OCI-M2 (cell line): ENCODE data around the gene CELF6.

ENCODE experiments used
- DNase-seq: peaks from one replicate; lab custom pipeline; 2025; ENCODE audit not compliant: unreplicated experiment; lab: John Stamatoyannopoulos, UW

Gene CELF6

GRCh38 chr15:72319985-72320671 lies at the start of gene CELF6:
TSS of gene CELF6 (minus strand) at chr15:72320157. CDS start at chr15:72319874, 283 bp downstream.
- DNase-seq: no peak

GRCh38 chr15:72368899-72369298 lies 48.9 kb upstream of the CELF6 start:
- DNase-seq: no peak

GRCh38 chr15:72368325-72368724 lies 48.4 kb upstream of the CELF6 start:
- DNase-seq: no peak

- DNase-seq: no peak
Measured at GRCh38 chr15:72365844-72366243, 45.9 kb upstream of the CELF6 start.

- DNase-seq: no peak
Measured at GRCh38 chr15:72361176-72361575, 41.2 kb upstream of the CELF6 start.

- DNase-seq: no peak
Measured at GRCh38 chr15:72358650-72359171, 38.8 kb upstream of the CELF6 start.

- DNase-seq: no peak
Measured at GRCh38 chr15:72358121-72358520, 38.2 kb upstream of the CELF6 start.

- DNase-seq: no peak
Measured at GRCh38 chr15:72354496-72354895, 34.5 kb upstream of the CELF6 start.

- DNase-seq: no peak
Measured at GRCh38 chr15:72353266-72353665, 33.3 kb upstream of the CELF6 start.

GRCh38 chr15:72345806-72346205 lies 25.8 kb upstream of the CELF6 start:
- DNase-seq: no peak

- DNase-seq: no peak
Measured at GRCh38 chr15:72345280-72345679, 25.3 kb upstream of the CELF6 start.

GRCh38 chr15:72344602-72345001 lies 24.6 kb upstream of the CELF6 start:
- no peak for DNase-seq

- DNase-seq: no peak
Measured at GRCh38 chr15:72342385-72342784, 22.4 kb upstream of the CELF6 start.

GRCh38 chr15:72341361-72341760 lies 21.4 kb upstream of the CELF6 start:
- DNase-seq: no peak

- DNase-seq: no peak
Measured at GRCh38 chr15:72340366-72340765, 20.4 kb upstream of the CELF6 start.

GRCh38 chr15:72339777-72340177 lies 19.8 kb upstream of the CELF6 start:
- no peak for DNase-seq

- no peak for DNase-seq
Measured at GRCh38 chr15:72338617-72339321, 18.8 kb upstream of the CELF6 start.

GRCh38 chr15:72338148-72338547 lies 18.2 kb upstream of the CELF6 start:
- no peak for DNase-seq

- DNase-seq: no peak
Measured at GRCh38 chr15:72334842-72335241, 14.9 kb upstream of the CELF6 start.

- DNase-seq: no peak
Measured at GRCh38 chr15:72331021-72331420, 11.1 kb upstream of the CELF6 start.

GRCh38 chr15:72323752-72324151 lies 3.8 kb upstream of the CELF6 start:
- DNase-seq: no peak

- DNase-seq: no peak
Measured at GRCh38 chr15:72319360-72319984, 485 bp downstream of the CELF6 start.
